KMS-11 (cell line): ENCODE measurements around the gene NBL1.

Experiments
- H2AFZ ChIP-seq: fragments of 200-600 bp; sonication (generic); 2 replicates; pipeline ENCODE4 v1.6.1; 2016; ENCODE audit warnings: antibody characterized with exemption, mixed run types, low read depth
- H3K27ac ChIP-seq: fragments of 200-600 bp; sonication (generic); 2 replicates; pipeline ENCODE4 v1.6.1; 2016; ENCODE audit warnings: mild to moderate bottlenecking, mixed run types
- H3K27me3 ChIP-seq: fragments of 200-600 bp; sonication (generic); 2 replicates; pipeline ENCODE4 v1.6.1; 2017; ENCODE audit warnings: mild to moderate bottlenecking, low read depth, mixed run types, moderate library complexity; ENCODE audit not compliant: insufficient read depth
- H3K36me3 ChIP-seq: fragments of 200-600 bp; sonication (generic); 2 replicates; pipeline ENCODE4 v1.6.1; 2017; ENCODE audit warnings: mild to moderate bottlenecking, mixed run types; ENCODE audit not compliant: insufficient read depth
- H3K4me1 ChIP-seq: fragments of 200-600 bp; sonication (generic); 2 replicates; pipeline ENCODE4 v1.6.1; 2016; ENCODE audit warnings: mild to moderate bottlenecking, low read depth, mixed run types; ENCODE audit not compliant: poor library complexity, severe bottlenecking
- H3K4me2 ChIP-seq: fragments of 200-600 bp; sonication (generic); 2 replicates; pipeline ENCODE4 v1.7.0; 2016; ENCODE audit warnings: mild to moderate bottlenecking, mixed run types
- H3K4me3 ChIP-seq: fragments of 200-600 bp; sonication (generic); IDR thresholded peaks from 2 replicates; pipeline ENCODE4 v1.6.1; 2017; ENCODE audit warnings: low read depth, low read length, mixed read lengths; ENCODE audit not compliant: insufficient read depth
- H3K79me2 ChIP-seq: fragments of 200-600 bp; sonication (generic); 2 replicates; pipeline ENCODE4 v1.6.1; 2016; ENCODE audit warnings: low read depth, mixed run types; ENCODE audit not compliant: insufficient read depth
- H3K9ac ChIP-seq: fragments of 200-600 bp; sonication (generic); 2 replicates; pipeline ENCODE4 v1.6.1; 2016; ENCODE audit warnings: mild to moderate bottlenecking, mixed run types
- H4K20me1 ChIP-seq: fragments of 200-600 bp; sonication (generic); 2 replicates; pipeline ENCODE4 v1.6.1; 2016; ENCODE audit warnings: mild to moderate bottlenecking, mixed run types; ENCODE audit not compliant: insufficient read depth
- TF ChIP-seq, protein P1 (sequence below): fragments of 200-600 bp; sonication (generic); conservative IDR thresholded peaks from 2 replicates; pipeline ENCODE4 v1.6.1; 2017; ENCODE audit warnings: low read depth, mild to moderate bottlenecking, antibody characterized with exemption, low read length, moderate library complexity, mixed read lengths

Gene NBL1

DNA sequence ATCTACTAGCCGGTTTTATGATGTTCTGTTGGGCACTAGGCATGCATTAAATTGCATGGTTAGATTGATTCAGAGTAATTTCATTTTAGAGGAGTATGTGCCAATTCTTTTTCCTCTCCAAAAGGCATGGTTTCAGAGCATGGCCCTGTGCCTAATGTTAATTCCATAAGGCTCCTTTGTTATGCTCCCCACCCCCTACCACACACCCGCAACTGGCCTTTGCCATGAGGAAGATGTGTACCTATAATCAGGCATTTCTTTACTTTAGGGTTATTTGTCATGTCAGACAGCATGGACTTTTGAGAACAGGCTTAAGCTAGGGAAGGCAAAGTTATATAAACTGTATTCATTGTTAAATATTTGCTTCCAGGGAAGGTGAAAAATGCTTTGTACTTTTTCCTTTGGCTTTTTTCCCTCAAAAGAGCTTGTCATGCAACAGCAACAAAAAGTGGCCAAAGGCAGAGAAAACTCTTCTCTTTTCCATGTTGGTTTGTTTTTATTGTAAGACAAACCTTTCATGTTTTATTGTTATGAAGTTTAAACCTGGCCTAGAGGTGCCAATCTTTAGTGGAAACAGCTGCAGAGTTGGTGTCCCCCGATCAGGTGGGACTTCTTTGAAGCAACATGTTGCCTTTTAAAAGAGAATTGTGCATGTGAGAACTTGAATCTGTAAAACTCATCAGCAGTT is 24.3 kb upstream of the NBL1 start:
- no peak overlapping the region for H3K4me3 ChIP-seq
- TF ChIP-seq, protein P1, sequence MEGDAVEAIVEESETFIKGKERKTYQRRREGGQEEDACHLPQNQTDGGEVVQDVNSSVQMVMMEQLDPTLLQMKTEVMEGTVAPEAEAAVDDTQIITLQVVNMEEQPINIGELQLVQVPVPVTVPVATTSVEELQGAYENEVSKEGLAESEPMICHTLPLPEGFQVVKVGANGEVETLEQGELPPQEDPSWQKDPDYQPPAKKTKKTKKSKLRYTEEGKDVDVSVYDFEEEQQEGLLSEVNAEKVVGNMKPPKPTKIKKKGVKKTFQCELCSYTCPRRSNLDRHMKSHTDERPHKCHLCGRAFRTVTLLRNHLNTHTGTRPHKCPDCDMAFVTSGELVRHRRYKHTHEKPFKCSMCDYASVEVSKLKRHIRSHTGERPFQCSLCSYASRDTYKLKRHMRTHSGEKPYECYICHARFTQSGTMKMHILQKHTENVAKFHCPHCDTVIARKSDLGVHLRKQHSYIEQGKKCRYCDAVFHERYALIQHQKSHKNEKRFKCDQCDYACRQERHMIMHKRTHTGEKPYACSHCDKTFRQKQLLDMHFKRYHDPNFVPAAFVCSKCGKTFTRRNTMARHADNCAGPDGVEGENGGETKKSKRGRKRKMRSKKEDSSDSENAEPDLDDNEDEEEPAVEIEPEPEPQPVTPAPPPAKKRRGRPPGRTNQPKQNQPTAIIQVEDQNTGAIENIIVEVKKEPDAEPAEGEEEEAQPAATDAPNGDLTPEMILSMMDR, result no peak
- H2AFZ ChIP-seq, result no peak overlapping the region
- H3K36me3 ChIP-seq, result no peaks in the 10 kb centered on the region
- H3K27ac ChIP-seq, result no peak overlapping the region
- H3K4me2 ChIP-seq, result no peak overlapping the region
- H3K9ac ChIP-seq, result no peak overlapping the region
- H3K27me3 ChIP-seq, result no peaks in the 10 kb centered on the region
- H3K4me1 ChIP-seq, result no peaks in the 10 kb centered on the region
- no peaks in the 10 kb centered on the region for H3K79me2 ChIP-seq
- H4K20me1 ChIP-seq, result no peaks in the 10 kb centered on the region

DNA sequence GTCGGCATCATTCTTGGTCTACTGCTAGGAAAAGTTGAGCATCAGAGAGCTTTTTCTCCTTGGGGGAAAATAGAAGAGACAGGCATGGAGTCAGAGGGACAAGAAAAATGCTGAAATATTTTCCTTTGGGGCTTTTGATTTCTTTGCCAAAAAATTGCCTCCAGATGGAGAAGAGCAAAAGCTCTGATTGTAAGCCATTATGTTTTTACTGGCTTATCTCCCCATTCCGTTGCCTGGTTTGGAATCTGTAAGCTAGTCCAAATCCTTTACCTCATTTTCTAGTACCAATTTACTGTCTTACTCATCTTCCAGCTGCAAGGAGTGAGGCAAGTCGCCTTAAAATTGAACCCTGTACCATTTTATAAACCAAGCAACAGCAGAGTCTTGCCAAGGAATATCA is 23.3 kb upstream of the NBL1 start:
- no peak overlapping the region for H3K4me3 ChIP-seq
- TF ChIP-seq, protein P1, result no peak
- H3K27ac ChIP-seq, result no peak overlapping the region
- H3K36me3 ChIP-seq, result no peaks in the 10 kb centered on the region
- H2AFZ ChIP-seq, result no peak overlapping the region
- no peaks in the 10 kb centered on the region for H3K27me3 ChIP-seq
- H4K20me1 ChIP-seq, result no peaks in the 10 kb centered on the region
- no peaks in the 10 kb centered on the region for H3K4me1 ChIP-seq
- no peaks in the 10 kb centered on the region for H3K79me2 ChIP-seq
- no peak overlapping the region for H3K4me2 ChIP-seq
- no peak overlapping the region for H3K9ac ChIP-seq

DNA sequence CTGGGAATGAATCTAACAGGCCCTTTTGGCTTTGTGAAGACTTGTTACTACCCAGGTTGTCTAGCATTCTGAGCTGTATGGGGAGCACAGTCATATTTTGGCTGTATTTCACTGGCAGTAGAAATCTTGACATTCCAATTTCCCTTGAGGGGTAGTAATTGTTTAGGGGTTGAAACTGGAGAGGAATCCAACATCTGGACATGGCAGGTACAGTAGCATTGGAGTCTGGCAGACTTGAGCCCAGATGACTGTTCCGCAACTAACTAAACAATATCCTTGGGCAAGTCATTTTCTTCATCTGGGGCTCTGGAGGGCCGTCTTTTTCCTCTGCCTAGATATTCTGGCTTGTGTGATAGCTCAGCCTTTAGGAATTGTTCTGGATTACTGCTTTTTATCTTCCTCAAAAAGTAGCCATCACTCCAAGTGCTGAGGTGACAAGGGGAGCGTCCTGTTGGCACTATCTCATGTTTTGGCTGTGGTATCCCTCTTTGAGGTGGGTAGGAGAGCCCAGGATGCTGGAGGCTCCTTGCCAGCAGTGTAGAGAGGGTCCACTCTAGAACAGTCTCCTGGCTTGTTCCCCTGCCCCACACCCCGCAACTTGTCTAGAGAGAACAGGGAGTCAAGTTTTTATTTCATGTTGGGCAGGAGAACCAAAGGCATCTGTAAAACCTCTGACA is 22.7 kb upstream of the NBL1 start:
- Histone ChIP-seq H3K4me1 (no peaks in the 10 kb centered on the region), H3K9ac (no peak overlapping the region), H4K20me1 (no peaks in the 10 kb centered on the region), H3K79me2 (no peaks in the 10 kb centered on the region), H3K27ac (no peak overlapping the region), H3K36me3 (no peaks in the 10 kb centered on the region), H3K27me3 (no peaks in the 10 kb centered on the region), H2AFZ (no peak overlapping the region), H3K4me3 (no peak overlapping the region), H3K4me2 (no peak overlapping the region)
- TF ChIP-seq, protein P1, result no peak

DNA sequence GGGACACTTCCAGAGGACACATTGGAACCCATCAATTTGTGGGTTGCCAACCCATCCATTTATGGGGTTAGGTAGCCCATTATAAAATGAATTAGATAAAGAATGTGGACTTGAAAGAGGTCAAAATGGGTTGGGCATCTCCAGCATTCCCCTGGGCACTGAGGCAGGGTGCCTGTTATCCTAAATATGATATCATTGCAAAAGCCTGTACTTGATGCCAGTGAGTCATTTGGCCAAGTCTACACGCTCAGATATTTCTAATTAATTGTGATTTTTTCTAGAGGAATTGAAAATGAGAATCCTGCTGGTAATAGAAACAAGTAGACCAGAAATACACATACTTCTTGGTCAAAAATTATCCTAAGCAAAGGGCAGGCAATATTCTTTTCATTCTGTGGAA is 21.9 kb upstream of the NBL1 start:
- Histone ChIP-seq H3K79me2 (no peaks in the 10 kb centered on the region), H3K9ac (no peak overlapping the region), H3K4me2 (no peak overlapping the region), H3K27ac (no peak overlapping the region), H2AFZ (no peak overlapping the region), H3K36me3 (no peaks in the 10 kb centered on the region; the same call in 1 of the 2 replicates), H3K4me3 (no peak overlapping the region), H3K4me1 (no peaks in the 10 kb centered on the region), H3K27me3 (no peaks in the 10 kb centered on the region), H4K20me1 (no peaks in the 10 kb centered on the region)
- TF ChIP-seq, protein P1, result no peak
